DMS153 (cell line): ENCODE results near the gene GPR141.

Experiments used
- DNase-seq: peaks from one replicate; lab custom pipeline; 2025; lab: John Stamatoyannopoulos, UW

GPR141 gene

GRCh38 chr7:37732888-37733287 is 49.3 kb downstream of the GPR141 start:
- no peak for DNase-seq

- no peak for DNase-seq
Measured at GRCh38 chr7:37735196-37735595, 51.6 kb downstream of the GPR141 start.

- no peak for DNase-seq
Measured at GRCh38 chr7:37738321-37738720, 54.8 kb downstream of the GPR141 start.

- no peak for DNase-seq
Measured at GRCh38 chr7:37740398-37740797, 56.8 kb downstream of the GPR141 start.

- DNase-seq, result no peak
Measured at GRCh38 chr7:37741776-37742175, 58.2 kb downstream of the GPR141 start.

GRCh38 chr7:37751096-37751495 is 67.5 kb downstream of the GPR141 start:
- no peak for DNase-seq

GRCh38 chr7:37753398-37754050 is 70.0 kb downstream of the GPR141 start:
- DNase-seq, result no peak

GRCh38 chr7:37756797-37757551 is 73.4 kb downstream of the GPR141 start:
- DNase-seq, result no peak

GRCh38 chr7:37757563-37757962 is 74.0 kb downstream of the GPR141 start:
- no peak for DNase-seq

GRCh38 chr7:37758501-37759045 is 75.0 kb downstream of the GPR141 start:
- no peak for DNase-seq

GRCh38 chr7:37759526-37759925 is 76.0 kb downstream of the GPR141 start:
- DNase-seq, result no peak

GRCh38 chr7:37765421-37765829 is 81.9 kb downstream of the GPR141 start:
- DNase-seq, result no peak

GRCh38 chr7:37765872-37766525 is 82.4 kb downstream of the GPR141 start:
- DNase-seq, result no peak

GRCh38 chr7:37768611-37769010 is 85.0 kb downstream of the GPR141 start:
- DNase-seq, result no peak

GRCh38 chr7:37769291-37769690 is 85.7 kb downstream of the GPR141 start:
- no peak for DNase-seq

GRCh38 chr7:37769726-37770125 is 86.2 kb downstream of the GPR141 start:
- DNase-seq, result no peak

- DNase-seq, result no peak
Measured at GRCh38 chr7:37770838-37771237, 87.3 kb downstream of the GPR141 start.

GRCh38 chr7:37771342-37771741 is 87.8 kb downstream of the GPR141 start:
- DNase-seq, result no peak

GRCh38 chr7:37771801-37772200 is 88.2 kb downstream of the GPR141 start:
- DNase-seq, result no peak

GRCh38 chr7:37775921-37776320 is 92.4 kb downstream of the GPR141 start:
- no peak for DNase-seq

GRCh38 chr7:37781156-37781555 is 97.6 kb downstream of the GPR141 start:
- DNase-seq, result no peak

- DNase-seq, result no peak
Measured at GRCh38 chr7:37782166-37782565, 98.6 kb downstream of the GPR141 start.

GRCh38 chr7:37784015-37784414 is 100.4 kb downstream of the GPR141 start:
- DNase-seq, result no peak
